NB4 (cell line): Measurements from ENCODE around the gene GMPR.

ENCODE experiments used
- CTCF ChIP-seq: IDR thresholded peaks from one replicate; pipeline ENCODE4 v1.5.1; 2012; ENCODE audit warnings: low read depth, low read length
- MAX ChIP-seq: IDR thresholded peaks from 2 replicates; pipeline ENCODE4 v1.6.1; 2011; ENCODE audit warnings: low read depth, low read length
- POLR2A ChIP-seq: IDR thresholded peaks from 2 replicates; pipeline ENCODE4 v1.6.1; 2011; ENCODE audit warnings: mild to moderate bottlenecking; ENCODE audit not compliant: insufficient read length; ENCODE audit errors: extremely low read depth

GRCh38 chr6:16336056-16336818 lies 97.8 kb downstream of the GMPR start:
- TF ChIP-seq POLR2A (no peak), CTCF (no peak), MAX (no peak)
